ENCODE data around the gene MED25.

MED25 gene

DNA sequence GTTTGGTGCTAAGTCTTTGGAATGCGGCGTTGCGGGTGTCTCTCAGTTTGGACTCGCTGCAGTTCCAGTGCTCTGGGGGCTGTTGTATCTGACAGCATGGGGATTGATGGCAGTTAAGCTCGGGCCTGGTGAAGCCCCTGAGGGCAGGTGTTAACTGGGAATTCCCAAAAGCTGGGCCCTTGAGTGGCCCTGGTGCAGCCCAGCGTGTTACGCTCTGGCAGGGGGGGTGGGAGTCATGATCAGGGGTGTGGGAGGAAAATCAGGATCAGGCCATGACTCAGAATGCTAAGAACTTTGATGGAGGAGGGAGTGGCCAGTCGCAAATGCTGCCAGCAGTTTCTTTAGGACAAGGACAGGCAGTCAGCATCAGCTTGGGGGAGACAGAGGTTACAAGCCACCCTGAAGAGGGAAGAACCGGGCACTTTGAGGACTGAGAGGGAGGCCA lies 31.7 kb upstream of the MED25 start:
- DNase-seq (ENCODE audit: low read depth), result peak; percentile 83
- TF ChIP-seq CTCF (conservative IDR thresholded peaks at IDR 0.05; ENCODE audit: control insufficient read depth, insufficient read depth, low read depth, low read length), result no peak
- H3K4me3 ChIP-seq (ENCODE audit: control insufficient read depth, low read depth, low read length), result no peak overlapping the region

GRCh38 chr19:49787746-49788145 lies 30.3 kb upstream of the MED25 start:
- TF ChIP-seq CTCF (conservative IDR thresholded peaks at IDR 0.05; ENCODE audit: control insufficient read depth, insufficient read depth, low read depth, low read length), result no peak
- no peak for DNase-seq (ENCODE audit: low read depth)
- H3K4me3 ChIP-seq (ENCODE audit: control insufficient read depth, low read depth, low read length), result no peak overlapping the region

- no peak overlapping the region for H3K4me3 ChIP-seq (ENCODE audit: control insufficient read depth, low read depth, low read length)
- no peak for TF ChIP-seq CTCF (conservative IDR thresholded peaks at IDR 0.05; ENCODE audit: control insufficient read depth, insufficient read depth, low read depth, low read length)
- no peak for DNase-seq (ENCODE audit: low read depth)
Observed at GRCh38 chr19:49788857-49789256, 29.2 kb upstream of the MED25 start.

DNA sequence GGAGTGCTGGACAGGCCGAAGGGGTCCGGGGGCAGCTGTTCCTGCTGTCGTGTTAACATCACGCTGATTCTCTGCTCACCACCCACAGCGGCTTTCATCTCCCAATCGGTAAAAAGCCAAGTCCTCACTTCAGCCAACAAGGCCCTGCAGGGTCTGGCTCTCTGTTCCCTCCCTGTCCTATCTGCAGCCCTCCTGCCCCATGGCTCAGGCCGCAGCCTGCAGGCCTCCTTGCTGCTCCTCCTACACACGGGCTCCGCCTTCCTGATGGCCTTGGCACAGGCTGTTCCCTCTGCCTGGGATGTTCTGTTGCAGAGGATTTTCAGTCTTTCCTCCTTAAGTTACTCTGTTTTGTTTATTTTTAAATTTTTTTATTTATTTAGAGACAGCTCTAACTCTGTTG lies 27.2 kb upstream of the MED25 start:
- H3K4me3 ChIP-seq (ENCODE audit: control insufficient read depth, low read depth, low read length), result no peak overlapping the region
- no peak for TF ChIP-seq CTCF (conservative IDR thresholded peaks at IDR 0.05; ENCODE audit: control insufficient read depth, insufficient read depth, low read depth, low read length)
- DNase-seq (ENCODE audit: low read depth), result peak; percentile 67

DNA sequence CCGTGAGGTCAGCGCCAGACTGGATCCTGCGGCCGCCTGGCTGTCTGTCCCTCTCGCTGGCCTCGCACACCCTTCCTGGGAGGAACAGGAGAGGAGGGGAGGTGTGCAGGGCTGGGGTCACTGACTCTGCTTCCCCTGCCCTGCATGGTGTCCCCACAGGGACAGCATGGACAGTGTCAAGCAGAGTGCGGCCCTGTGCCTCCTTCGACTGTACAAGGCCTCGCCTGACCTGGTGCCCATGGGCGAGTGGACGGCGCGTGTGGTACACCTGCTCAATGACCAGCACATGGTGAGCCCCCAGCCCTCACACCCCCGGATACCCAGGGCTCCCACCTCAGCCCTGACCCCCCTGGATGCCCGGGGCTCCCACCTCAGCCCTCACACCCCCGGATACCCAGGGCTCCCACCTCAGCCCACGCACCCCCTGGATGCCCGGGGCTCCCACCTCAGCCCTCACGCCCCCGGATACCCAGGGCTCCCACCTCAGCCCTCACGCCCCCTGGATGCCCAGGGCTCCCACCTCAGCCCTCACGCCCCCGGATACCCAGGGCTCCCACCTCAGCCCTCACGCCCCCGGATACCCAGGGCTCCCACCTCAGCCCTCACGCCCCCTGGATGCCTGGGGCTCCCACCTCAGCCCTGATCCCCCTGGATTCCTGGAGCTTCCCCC lies 26.2 kb upstream of the MED25 start:
- no peak overlapping the region for H3K4me3 ChIP-seq (ENCODE audit: control insufficient read depth, low read depth, low read length)
- TF ChIP-seq CTCF (conservative IDR thresholded peaks at IDR 0.05; ENCODE audit: control insufficient read depth, insufficient read depth, low read depth, low read length), result no peak
- DNase-seq (ENCODE audit: low read depth), result no peak

- no peak for TF ChIP-seq CTCF (conservative IDR thresholded peaks at IDR 0.05; ENCODE audit: control insufficient read depth, insufficient read depth, low read depth, low read length)
- no peak for DNase-seq (ENCODE audit: low read depth)
- H3K4me3 ChIP-seq (ENCODE audit: control insufficient read depth, low read depth, low read length), result no peak overlapping the region
Observed at GRCh38 chr19:49792829-49793560, 25.1 kb upstream of the MED25 start.
